ENCODE results near the gene MT1E.

- TF ChIP-seq CTCF (IDR thresholded peaks at IDR 0.05; ENCODE audit: poor library complexity, severe bottlenecking), result peak; percentile 40
- TF ChIP-seq POLR2AphosphoS5 (IDR thresholded peaks at IDR 0.05), result no peak
- peak; percentile 35 for TF ChIP-seq SMC3 (conservative IDR thresholded peaks at IDR 0.05; ENCODE audit: poor library complexity)
- TF ChIP-seq EZH2 (IDR thresholded peaks at IDR 0.05; ENCODE audit: borderline replicate concordance, insufficient read depth, low read length, poor library complexity, severe bottlenecking), result no peak
- TF ChIP-seq REST (IDR thresholded peaks at IDR 0.05; ENCODE audit: borderline replicate concordance), result no peak
- TF ChIP-seq TAF1 (IDR thresholded peaks at IDR 0.05; ENCODE audit: low read depth), result no peak
- TF ChIP-seq EP300 (conservative IDR thresholded peaks at IDR 0.05; ENCODE audit: poor library complexity, severe bottlenecking), result no peak
- peak; percentile 52 for TF ChIP-seq MXI1 (conservative IDR thresholded peaks at IDR 0.05; ENCODE audit: poor library complexity, severe bottlenecking)
These were observed 36.2 kb upstream of the MT1E start, which contains the start of gene MT3 for GRCh38 chr16:56589141-56590039.
